Breast epithelium (tissue), 3 donors: ENCODE measurements around the gene NXN.

Experiments used
- CTCF ChIP-seq, 3 donors: fragments of 450-650 bp; IDR thresholded peaks; one replicate each; pipeline ENCODE4 v1.5.1; 2016 to 2017; ENCODE audit warnings: antibody characterized with exemption in 3 of 3, mild to moderate bottlenecking in 3 of 3, moderate library complexity in 3 of 3
- POLR2A ChIP-seq: fragments of 450-650 bp; IDR thresholded peaks from one replicate; pipeline ENCODE4 v1.6.1; 2016; ENCODE audit warnings: antibody characterized with exemption, mild to moderate bottlenecking, moderate library complexity
- POLR2AphosphoS5 ChIP-seq, 3 donors: sonication (generic); formaldehyde crosslinking; IDR thresholded peaks; one replicate each; pipeline ENCODE4 v1.6.1; 2017; ENCODE audit warnings: antibody characterized with exemption in 3 of 3

GRCh38 chr17:855569-855968 lies 124.0 kb downstream of the NXN start:
- TF ChIP-seq CTCF (IDR thresholded peaks at IDR 0.05) (no peak), POLR2A (no peak), POLR2AphosphoS5 (IDR thresholded peaks at IDR 0.05) (no peak)
